Measurements from ENCODE around the gene CDK2AP2. TPM values are rescaled to one million over a fixed set of nuclear protein-coding genes. Genes with fewer than 3 reads are reported as not detected.

Gene CDK2AP2
- total RNA-seq, 1 donor from 2014 or later: 79.7 TPM

- Histone ChIP-seq H3K27me3 (ENCODE audit: low read depth) (no peaks in the 10 kb centered on the region), H3K4me1 (peaks cover 8% of the 10 kb centered on the region), H3K9me3 (no peaks in the 10 kb centered on the region), H3K4me3 (no peak overlapping the region), H3K36me3 (no peaks in the 10 kb centered on the region), H3K27ac (no peak overlapping the region)
- ATAC-seq (no peak), DNase-seq (no peak)
- TF ChIP-seq CTCF (IDR thresholded peaks at IDR 0.05): no peak
- intact Hi-C loops (cut with DNase I): no loop called here
Measured at GRCh38 chr11:67541198-67541597, 33.2 kb upstream of the CDK2AP2 start.

- Histone ChIP-seq H3K4me3 (no peak overlapping the region), H3K27me3 (ENCODE audit: low read depth) (no peaks in the 10 kb centered on the region), H3K27ac (no peak overlapping the region), H3K9me3 (no peaks in the 10 kb centered on the region), H3K4me1 (no peaks in the 10 kb centered on the region), H3K36me3 (no peaks in the 10 kb centered on the region)
- intact Hi-C loops (cut with DNase I): no loop called here
- no peak for TF ChIP-seq CTCF (IDR thresholded peaks at IDR 0.05)
- DNase-seq (no peak), ATAC-seq (no peak)
Measured at GRCh38 chr11:67539550-67539949, 31.6 kb upstream of the CDK2AP2 start.

- Histone ChIP-seq H3K4me1 (no peaks in the 10 kb centered on the region), H3K4me3 (no peak overlapping the region), H3K27ac (no peak overlapping the region), H3K36me3 (no peaks in the 10 kb centered on the region), H3K9me3 (no peaks in the 10 kb centered on the region), H3K27me3 (ENCODE audit: low read depth) (no peaks in the 10 kb centered on the region)
- intact Hi-C loops (cut with DNase I): no loop called here
- DNase-seq: no peak
- TF ChIP-seq CTCF (IDR thresholded peaks at IDR 0.05): no peak
- peak in 1 of 2 donors; percentile 10 for ATAC-seq
Measured at GRCh38 chr11:67538823-67539505, 31.0 kb upstream of the CDK2AP2 start.

- TF ChIP-seq CTCF (IDR thresholded peaks at IDR 0.05): no peak
- Histone ChIP-seq H3K36me3 (no peaks in the 10 kb centered on the region), H3K4me3 (no peak overlapping the region), H3K27me3 (ENCODE audit: low read depth) (no peaks in the 10 kb centered on the region), H3K4me1 (no peaks in the 10 kb centered on the region), H3K27ac (no peak overlapping the region), H3K9me3 (peaks cover 3% of the 10 kb centered on the region)
- intact Hi-C loops (cut with DNase I): no loop called here
- no peak for DNase-seq
- no peak for ATAC-seq
Measured at GRCh38 chr11:67538306-67538705, 30.3 kb upstream of the CDK2AP2 start.

GRCh38 chr11:67535561-67535960, 27.6 kb upstream of the CDK2AP2 start:
- DNase-seq: no peak
- Histone ChIP-seq H3K4me1 (no peaks in the 10 kb centered on the region), H3K9me3 (peaks cover 3% of the 10 kb centered on the region), H3K27ac (no peak overlapping the region), H3K36me3 (no peaks in the 10 kb centered on the region), H3K27me3 (ENCODE audit: low read depth) (no peaks in the 10 kb centered on the region), H3K4me3 (no peak overlapping the region)
- ATAC-seq: no peak
- intact Hi-C loops (cut with DNase I): no loop called here
- TF ChIP-seq CTCF (IDR thresholded peaks at IDR 0.05): no peak
